Smooth muscle cell (in vitro differentiated cells): ENCODE measurements around the gene IGFL3. TPM values are rescaled to one million over a fixed set of nuclear protein-coding genes. Genes with fewer than 3 reads are reported as not detected.
"Not testable (repeated sequence)": the region's sequence is repeated elsewhere in the genome, so short reads cannot be mapped to it uniquely, and the experiment has no call there.

Source experiments
- DNase-seq: peaks from one replicate; lab custom pipeline; 2025; ENCODE audit not compliant: unreplicated experiment; lab: John Stamatoyannopoulos, UW
- H2AFZ ChIP-seq: fragments of 200-600 bp; sonication (generic); 2 replicates; pipeline ENCODE4 v1.6.0; 2016; ENCODE audit warnings: antibody characterized with exemption, low read depth, mild to moderate bottlenecking
- H3F3A ChIP-seq: fragments of 200-600 bp; sonication (generic); 2 replicates; pipeline ENCODE4 v1.6.0; 2017; ENCODE audit warnings: antibody characterized with exemption, low read depth
- H3K27ac ChIP-seq: fragments of 200-600 bp; sonication (generic); 2 replicates; pipeline ENCODE4 v1.5.1; 2016; ENCODE audit warnings: low read depth, mild to moderate bottlenecking
- H3K27me3 ChIP-seq: fragments of 200-600 bp; sonication (generic); 2 replicates; pipeline ENCODE4 v1.6.1; 2016; ENCODE audit warnings: low read depth, mild to moderate bottlenecking
- H3K36me3 ChIP-seq: fragments of 200-600 bp; sonication (generic); 2 replicates; pipeline ENCODE4 v1.5.1; 2016; ENCODE audit warnings: low read depth
- H3K4me1 ChIP-seq: fragments of 200-600 bp; sonication (generic); 2 replicates; pipeline ENCODE4 v1.5.1; 2016; ENCODE audit warnings: low read depth
- H3K4me2 ChIP-seq: fragments of 200-600 bp; sonication (generic); 2 replicates; pipeline ENCODE4 v1.6.0; 2016; ENCODE audit warnings: mild to moderate bottlenecking
- H3K4me3 ChIP-seq: fragments of 200-600 bp; sonication (generic); 2 replicates; pipeline ENCODE4 v1.5.1; 2016; ENCODE audit warnings: mild to moderate bottlenecking
- H3K79me2 ChIP-seq: fragments of 200-600 bp; sonication (generic); 2 replicates; pipeline ENCODE4 v1.6.0; 2016; ENCODE audit warnings: low read depth, mild to moderate bottlenecking
- H3K9ac ChIP-seq: fragments of 200-600 bp; sonication (generic); 2 replicates; pipeline ENCODE4 v1.6.0; 2016; ENCODE audit warnings: low read depth
- H3K9me3 ChIP-seq: fragments of 200-600 bp; sonication (generic); replicated peaks from 2 replicates; pipeline ENCODE4 v1.5.1; 2016; ENCODE audit warnings: low read depth
- H4K20me1 ChIP-seq: fragments of 200-600 bp; sonication (generic); 2 replicates; pipeline ENCODE4 v1.6.0; 2016; ENCODE audit warnings: low read depth
- CTCF ChIP-seq: fragments of 200-600 bp; sonication (generic); IDR thresholded peaks from 2 replicates; pipeline ENCODE4 v1.5.1; 2017; ENCODE audit warnings: borderline replicate concordance, mild to moderate bottlenecking, antibody characterized with exemption; ENCODE audit not compliant: insufficient read depth, poor library complexity, severe bottlenecking
- WGBS: methylation state at CpG from one replicate; pipeline ENCODE4 v1.1.7; 2016; ENCODE audit warnings: low lambda C conversion rate; 5-methylcytosine and 5-hydroxymethylcytosine counted together
- polyA plus RNA-seq: library from polyadenylated mRNA; unstranded; fragments of >200 nt; fragmentation: Nextera tagmentation; extraction: Ambion mirVana; gene quantifications from 2 replicates; pipeline ENCODE4 v1.2.1, GENCODE V29; 2016
- total RNA-seq: library from RNA; depleted of rRNA; stranded (reverse); fragments of >200 nt; gene quantifications from 2 replicates; pipeline ENCODE4 v1.2.3, GENCODE V29; 2014

Gene IGFL3
- total RNA-seq (10.2 and 26.7 TPM in 2 replicates), polyA plus RNA-seq (5.9 and 8.8 TPM in 2 replicates)

- Histone ChIP-seq H4K20me1 (no peaks in the 10 kb centered on the region), H3K4me2 (no peak within 1 kb of the TSS), H3K4me1 (peaks cover 9% of the 10 kb centered on the region), H3K79me2 (no peaks in the 10 kb centered on the region), H3K27me3 (no peaks in the 10 kb centered on the region), H2AFZ (no peak within 1 kb of the TSS), H3K9me3 (no peaks in the 10 kb centered on the region), H3K4me3 (no peak within 1 kb of the TSS), H3F3A (no peaks in the 10 kb centered on the region), H3K9ac (no peak within 1 kb of the TSS), H3K36me3 (no peaks in the 10 kb centered on the region), H3K27ac (no peak within 1 kb of the TSS)
- DNase-seq = no peak
- WGBS = 80% methylated on average over 5 of the region's 5 CpGs
- TF ChIP-seq CTCF = no peak
Measured at GRCh38 chr19:46124638-46125115, at the start of gene IGFL3. Gene IGFL3, minus strand, starts transcription at chr19:46124688. Its CDS starts 39 bp downstream, at chr19:46124649.

GRCh38 chr19:46173886-46174480 is 49.5 kb upstream of the IGFL3 start:
- Histone ChIP-seq H3K9ac (no peak overlapping the region), H3K4me3 (no peak overlapping the region), H3K27me3 (no peaks in the 10 kb centered on the region), H4K20me1 (no peaks in the 10 kb centered on the region), H3K4me2 (no peak overlapping the region), H2AFZ (no peak overlapping the region), H3K79me2 (no peaks in the 10 kb centered on the region), H3K36me3 (no peaks in the 10 kb centered on the region), H3K9me3 (no peaks in the 10 kb centered on the region), H3K4me1 (no peaks in the 10 kb centered on the region), H3K27ac (no peak overlapping the region), H3F3A (no peaks in the 10 kb centered on the region)
- WGBS = 66% methylated on average over 8 of the region's 8 CpGs
- TF ChIP-seq CTCF = no peak
- DNase-seq = no peak

- H3K36me3 ChIP-seq = peaks cover 4% of the 10 kb centered on the region
- no peak overlapping the region for H3K4me3 ChIP-seq
- no peaks in the 10 kb centered on the region for H3K4me1 ChIP-seq
- no peak for DNase-seq
- H4K20me1 ChIP-seq = no peaks in the 10 kb centered on the region
- H3K9me3 ChIP-seq = no peaks in the 10 kb centered on the region
- no peaks in the 10 kb centered on the region for H3F3A ChIP-seq
- no peak overlapping the region for H3K9ac ChIP-seq
- no peak overlapping the region for H2AFZ ChIP-seq
- no peaks in the 10 kb centered on the region for H3K79me2 ChIP-seq
- TF ChIP-seq CTCF = no peak
- H3K27ac ChIP-seq = no peak overlapping the region
- no peaks in the 10 kb centered on the region for H3K27me3 ChIP-seq
- no peak overlapping the region for H3K4me2 ChIP-seq
- WGBS = 76% methylated on average over 3 of the region's 3 CpGs
Measured at GRCh38 chr19:46162731-46163130, 38.2 kb upstream of the IGFL3 start.

- not testable (repeated sequence) for H3F3A ChIP-seq, H3K79me2 ChIP-seq, H3K36me3 ChIP-seq, H3K9ac ChIP-seq, H3K4me3 ChIP-seq, H3K27me3 ChIP-seq, H3K4me1 ChIP-seq, H2AFZ ChIP-seq, H3K27ac ChIP-seq, H3K9me3 ChIP-seq, DNase-seq, H3K4me2 ChIP-seq, H4K20me1 ChIP-seq
- 93% methylated on average over 2 of the region's 2 CpGs for WGBS
Measured at GRCh38 chr19:46161642-46162257, 37.3 kb upstream of the IGFL3 start.
